Measurements from ENCODE around the gene EVI5.
"Not testable (repeated sequence)": the region's sequence is repeated elsewhere in the genome, so short reads cannot be mapped to it uniquely, and the experiment has no call there.

The EVI5 gene

GRCh38 chr1:92791487-92792066 is 6.7 kb upstream of the EVI5 start:
- DNase-seq (ENCODE audit: low spot score) = no peak

GRCh38 chr1:92790867-92791266 is 6.0 kb upstream of the EVI5 start:
- DNase-seq (ENCODE audit: low spot score) = no peak

- DNase-seq (ENCODE audit: low spot score) = no peak
These were observed 5.2 kb upstream of the EVI5 start for GRCh38 chr1:92790081-92790480.

GRCh38 chr1:92786111-92786901 is 1.4 kb upstream of the EVI5 start:
- DNase-seq (ENCODE audit: low spot score) = no peak

GRCh38 chr1:92784021-92784638 is 778 bp downstream of the EVI5 start:
- DNase-seq (ENCODE audit: low spot score) = peak; percentile 48

- not testable (repeated sequence) for DNase-seq (ENCODE audit: low spot score)
These were observed 1.4 kb downstream of the EVI5 start for GRCh38 chr1:92783550-92783949.

GRCh38 chr1:92778376-92778775 is 6.5 kb downstream of the EVI5 start:
- DNase-seq (ENCODE audit: low spot score) = no peak

- DNase-seq (ENCODE audit: low spot score) = no peak
These were observed 10.5 kb downstream of the EVI5 start for GRCh38 chr1:92774407-92774806.

GRCh38 chr1:92773749-92774148 is 11.2 kb downstream of the EVI5 start:
- DNase-seq (ENCODE audit: low spot score) = not testable (repeated sequence)

GRCh38 chr1:92769856-92770255 is 15.1 kb downstream of the EVI5 start:
- DNase-seq (ENCODE audit: low spot score) = no peak

- DNase-seq (ENCODE audit: low spot score) = no peak
These were observed 16.0 kb downstream of the EVI5 start for GRCh38 chr1:92768915-92769314.

- no peak for DNase-seq (ENCODE audit: low spot score)
These were observed 16.6 kb downstream of the EVI5 start for GRCh38 chr1:92768296-92768695.

- no peak for DNase-seq (ENCODE audit: low spot score)
These were observed 20.8 kb downstream of the EVI5 start for GRCh38 chr1:92764116-92764515.

GRCh38 chr1:92762355-92762754 is 22.6 kb downstream of the EVI5 start:
- no peak for DNase-seq (ENCODE audit: low spot score)

GRCh38 chr1:92759361-92759760 is 25.5 kb downstream of the EVI5 start:
- no peak for DNase-seq (ENCODE audit: low spot score)

GRCh38 chr1:92756537-92756936 is 28.4 kb downstream of the EVI5 start:
- no peak for DNase-seq (ENCODE audit: low spot score)

- no peak for DNase-seq (ENCODE audit: low spot score)
These were observed 29.1 kb downstream of the EVI5 start for GRCh38 chr1:92755541-92756461.

- DNase-seq (ENCODE audit: low spot score) = no peak
These were observed 30.2 kb downstream of the EVI5 start for GRCh38 chr1:92754719-92755050.

- peak; percentile 12 for DNase-seq (ENCODE audit: low spot score)
These were observed 30.7 kb downstream of the EVI5 start for GRCh38 chr1:92754000-92754718.

GRCh38 chr1:92752719-92753118 is 32.2 kb downstream of the EVI5 start:
- DNase-seq (ENCODE audit: low spot score) = no peak

GRCh38 chr1:92749024-92749634 is 35.8 kb downstream of the EVI5 start:
- DNase-seq (ENCODE audit: low spot score) = peak; percentile 68

Data from SW480 (cell line).